Upper lobe of left lung (tissue), 4 donors: ENCODE results near the gene OTUB1.

Experiments
- EP300 ChIP-seq, 4 donors: sonication (generic); formaldehyde crosslinking; IDR thresholded peaks; one replicate each; pipeline ENCODE4 v1.5.1; 2017; ENCODE audit warnings: antibody characterized with exemption in 4 of 4, control low read depth in 2 of 4
- POLR2A ChIP-seq, 4 donors: fragments of 450-650 bp; IDR thresholded peaks; one replicate each; pipeline ENCODE4 v1.5.1; 2016 to 2017; ENCODE audit warnings: antibody characterized with exemption in 4 of 4, mild to moderate bottlenecking in 2 of 4
- POLR2AphosphoS5 ChIP-seq, 2 donors: sonication (generic); formaldehyde crosslinking; IDR thresholded peaks; one replicate each; pipeline ENCODE4 v1.5.1; 2017; ENCODE audit warnings: antibody characterized with exemption in 2 of 2
- TF ChIP-seq, protein P1 (sequence below), 6 experiments: fragments of 450-650 bp in 4 of 6; fragments of 200-600 bp in 2 of 6; sonication (generic) in 2 of 6; IDR thresholded peaks; one replicate each; pipeline ENCODE4 v1.5.1; 2016 to 2019; ENCODE audit warnings: antibody characterized with exemption in 6 of 6

DNA sequence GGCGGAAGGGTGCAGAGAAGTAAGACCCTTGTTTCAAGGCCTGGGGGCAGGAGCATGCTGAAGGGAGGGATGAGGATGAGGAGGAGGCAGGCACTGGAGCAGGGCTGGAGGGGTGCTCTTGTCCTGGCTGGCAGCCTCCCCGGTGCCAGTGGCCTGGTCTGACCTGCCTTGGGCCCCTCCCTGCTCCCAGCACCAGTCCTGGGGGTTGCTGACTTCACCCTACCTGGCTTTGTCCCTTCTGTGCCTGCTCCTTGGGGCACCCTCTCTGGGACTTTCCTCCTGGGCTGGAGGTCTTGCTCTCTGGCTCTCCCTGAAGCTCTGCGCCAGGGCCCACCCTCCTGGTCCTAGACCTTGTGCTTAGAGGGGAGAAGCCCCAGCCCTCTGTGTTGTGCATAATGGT lies 44.8 kb downstream of the OTUB1 start:
- TF ChIP-seq, protein P1, sequence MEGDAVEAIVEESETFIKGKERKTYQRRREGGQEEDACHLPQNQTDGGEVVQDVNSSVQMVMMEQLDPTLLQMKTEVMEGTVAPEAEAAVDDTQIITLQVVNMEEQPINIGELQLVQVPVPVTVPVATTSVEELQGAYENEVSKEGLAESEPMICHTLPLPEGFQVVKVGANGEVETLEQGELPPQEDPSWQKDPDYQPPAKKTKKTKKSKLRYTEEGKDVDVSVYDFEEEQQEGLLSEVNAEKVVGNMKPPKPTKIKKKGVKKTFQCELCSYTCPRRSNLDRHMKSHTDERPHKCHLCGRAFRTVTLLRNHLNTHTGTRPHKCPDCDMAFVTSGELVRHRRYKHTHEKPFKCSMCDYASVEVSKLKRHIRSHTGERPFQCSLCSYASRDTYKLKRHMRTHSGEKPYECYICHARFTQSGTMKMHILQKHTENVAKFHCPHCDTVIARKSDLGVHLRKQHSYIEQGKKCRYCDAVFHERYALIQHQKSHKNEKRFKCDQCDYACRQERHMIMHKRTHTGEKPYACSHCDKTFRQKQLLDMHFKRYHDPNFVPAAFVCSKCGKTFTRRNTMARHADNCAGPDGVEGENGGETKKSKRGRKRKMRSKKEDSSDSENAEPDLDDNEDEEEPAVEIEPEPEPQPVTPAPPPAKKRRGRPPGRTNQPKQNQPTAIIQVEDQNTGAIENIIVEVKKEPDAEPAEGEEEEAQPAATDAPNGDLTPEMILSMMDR (IDR thresholded peaks at IDR 0.05): no peak
- no peak for TF ChIP-seq EP300 (IDR thresholded peaks at IDR 0.05)
- TF ChIP-seq POLR2AphosphoS5 (IDR thresholded peaks at IDR 0.05): no peak
- TF ChIP-seq POLR2A (IDR thresholded peaks at IDR 0.05): no peak
